SH-SY5Y (cell line): ENCODE data around the gene ACAN.

Experiments
- GATA2 ChIP-seq: IDR thresholded peaks from 2 replicates; pipeline ENCODE4 v1.6.1; 2011; ENCODE audit warnings: mild to moderate bottlenecking, low read depth, low read length
- GATA3 ChIP-seq: IDR thresholded peaks from 2 replicates; pipeline ENCODE4 v1.6.1; 2011; ENCODE audit warnings: low read depth, mild to moderate bottlenecking, low read length, moderate library complexity

The ACAN gene

GRCh38 chr15:88803241-88803919 is at the start of gene ACAN:
TSS of gene ACAN (plus strand) at chr15:88803436. CDS start at chr15:88836207, 32,771 bp downstream.
- TF ChIP-seq GATA3 (no peak), GATA2 (no peak)

- TF ChIP-seq GATA2 (no peak), GATA3 (no peak)
These were observed 46.7 kb upstream of the ACAN start for GRCh38 chr15:88756521-88756920.

DNA sequence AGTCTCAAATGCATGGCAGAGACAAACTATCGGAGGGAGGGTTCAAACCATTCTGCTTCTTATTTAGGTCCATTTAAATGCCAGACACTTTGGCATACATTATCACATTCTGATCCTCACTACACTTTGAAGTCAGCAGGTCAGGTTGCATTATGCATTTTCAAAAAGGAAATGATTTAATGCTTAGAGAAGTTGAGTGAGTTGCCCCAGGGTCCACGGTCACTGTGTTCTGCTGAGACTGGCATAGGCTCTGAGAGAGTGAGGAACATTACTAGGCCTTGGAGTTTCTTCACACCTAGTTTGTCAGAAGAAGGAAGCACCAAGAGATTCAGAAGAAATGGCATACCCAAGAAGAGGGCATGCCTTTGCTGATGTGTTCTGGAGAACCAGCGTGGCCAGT is 46.3 kb upstream of the ACAN start:
- no peak for TF ChIP-seq GATA3
- no peak for TF ChIP-seq GATA2

- TF ChIP-seq GATA2 (no peak), GATA3 (no peak)
These were observed 43.4 kb upstream of the ACAN start for GRCh38 chr15:88759872-88760271.

GRCh38 chr15:88764448-88764847 is 38.8 kb upstream of the ACAN start:
- TF ChIP-seq GATA2, result no peak

DNA sequence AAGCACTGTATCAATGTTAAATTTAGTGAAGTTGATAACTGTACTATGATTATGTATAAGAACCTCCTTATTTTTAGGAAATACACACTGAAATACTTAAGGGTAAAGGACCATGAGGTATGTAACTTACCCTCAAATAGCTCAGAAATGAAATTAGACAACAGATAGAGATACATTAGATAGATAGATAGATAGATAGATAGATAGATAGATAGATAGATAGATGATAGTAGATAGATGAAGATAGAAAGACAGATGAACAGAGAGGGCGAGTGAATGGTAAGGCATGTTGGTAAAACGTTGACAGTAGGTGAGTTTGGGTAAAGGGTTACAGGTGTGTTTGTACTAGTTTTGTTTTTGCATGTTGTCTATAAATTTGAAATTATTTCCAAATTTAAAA is 38.0 kb upstream of the ACAN start:
- TF ChIP-seq GATA3 (no peak), GATA2 (no peak)

- TF ChIP-seq GATA3 (no peak), GATA2 (no peak)
These were observed 33.9 kb upstream of the ACAN start for GRCh38 chr15:88769161-88769971.

GRCh38 chr15:88775776-88776175 is 27.5 kb upstream of the ACAN start:
- no peak for TF ChIP-seq GATA2
- no peak for TF ChIP-seq GATA3

GRCh38 chr15:88776646-88777045 is 26.6 kb upstream of the ACAN start:
- no peak for TF ChIP-seq GATA2
- no peak for TF ChIP-seq GATA3

- TF ChIP-seq GATA3 (no peak), GATA2 (no peak)
These were observed 23.3 kb upstream of the ACAN start for GRCh38 chr15:88779944-88780343.

DNA sequence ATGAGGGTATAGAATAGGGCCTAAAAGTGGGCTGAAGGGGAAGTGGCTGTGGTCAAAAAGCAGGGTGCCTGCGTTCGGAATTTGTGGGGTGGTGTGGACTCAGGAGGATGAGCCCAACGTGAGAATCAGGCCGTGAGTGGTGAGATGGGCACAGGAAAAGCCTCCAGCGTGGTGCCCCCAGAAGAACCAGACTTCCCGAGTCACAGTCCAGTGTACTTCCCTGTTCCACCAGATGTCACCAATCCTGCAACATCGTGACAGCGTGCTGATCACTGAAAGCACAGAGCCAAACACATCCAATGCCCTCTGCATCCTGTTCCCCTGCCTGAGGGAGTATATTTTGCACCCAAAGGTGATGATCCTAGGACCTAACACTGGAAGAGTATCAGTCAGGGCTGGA is 20.8 kb upstream of the ACAN start:
- TF ChIP-seq GATA3 (no peak), GATA2 (no peak)

DNA sequence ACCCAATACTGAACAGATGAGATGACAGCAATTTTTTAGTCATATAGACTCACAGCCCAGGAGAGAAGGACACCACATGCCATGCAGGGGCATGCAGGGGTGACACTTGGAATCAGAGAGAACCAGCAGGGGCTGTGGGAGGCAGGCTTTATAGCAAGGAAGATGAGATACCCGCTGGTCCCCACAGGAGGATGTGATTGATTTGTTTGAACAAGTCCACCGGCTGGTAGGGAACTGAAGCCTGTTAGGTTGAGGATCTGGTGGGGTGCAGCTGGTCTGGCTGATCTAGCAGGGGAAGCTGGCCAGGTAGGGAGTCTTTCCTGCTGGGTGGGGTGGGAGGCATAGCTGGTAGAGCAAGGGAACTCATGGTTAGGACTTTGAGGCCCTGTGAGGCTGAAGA is 18.0 kb upstream of the ACAN start:
- TF ChIP-seq GATA2, result no peak
- TF ChIP-seq GATA3, result no peak

DNA sequence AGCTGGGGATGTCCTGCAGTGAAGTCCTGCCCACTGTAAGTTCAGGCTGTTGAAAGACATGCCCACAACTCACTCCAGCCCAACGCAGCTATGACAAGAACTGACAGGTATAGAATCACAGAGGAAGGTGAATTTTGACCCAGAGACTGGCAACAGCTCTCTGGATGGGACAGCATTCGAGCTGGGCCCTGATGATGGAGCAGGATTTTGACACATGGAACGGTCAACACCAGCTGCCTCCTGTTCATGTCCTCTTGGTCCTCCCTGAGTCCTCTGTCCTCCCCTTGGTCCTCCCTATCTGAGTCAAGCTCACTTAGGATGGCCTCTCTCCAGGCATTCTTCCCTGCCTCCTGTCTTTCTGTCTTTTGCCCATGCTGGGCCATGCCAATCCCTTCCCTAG is 15.2 kb upstream of the ACAN start:
- TF ChIP-seq GATA3, result no peak
- TF ChIP-seq GATA2, result no peak

- no peak for TF ChIP-seq GATA3
- no peak for TF ChIP-seq GATA2
These were observed 14.4 kb upstream of the ACAN start for GRCh38 chr15:88788816-88789215.

DNA sequence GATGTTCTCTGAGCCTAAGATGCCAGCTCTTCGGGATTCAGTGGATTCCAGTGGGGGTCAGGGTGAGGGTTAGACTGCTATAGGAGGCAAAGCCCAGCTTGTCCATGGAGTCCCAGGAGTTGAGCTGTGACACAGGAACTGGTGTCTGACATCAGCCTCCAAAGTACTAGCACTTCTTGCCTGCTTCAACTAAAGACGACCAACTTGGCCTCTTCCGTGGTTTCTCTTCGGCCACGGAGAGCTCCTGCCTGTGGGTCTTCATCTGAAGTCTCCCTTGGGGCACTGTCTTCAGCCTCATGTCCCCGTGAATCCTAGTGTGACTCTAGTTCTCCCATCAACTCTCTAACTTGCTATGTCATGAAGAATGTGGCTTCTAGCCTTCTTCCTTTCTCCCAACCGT is 12.8 kb upstream of the ACAN start:
- TF ChIP-seq GATA3 (no peak), GATA2 (no peak)

GRCh38 chr15:88791637-88792036 is 11.6 kb upstream of the ACAN start:
- no peak for TF ChIP-seq GATA3
- TF ChIP-seq GATA2, result no peak
